ENCODE results near the gene C10orf120.

The C10orf120 gene

DNA sequence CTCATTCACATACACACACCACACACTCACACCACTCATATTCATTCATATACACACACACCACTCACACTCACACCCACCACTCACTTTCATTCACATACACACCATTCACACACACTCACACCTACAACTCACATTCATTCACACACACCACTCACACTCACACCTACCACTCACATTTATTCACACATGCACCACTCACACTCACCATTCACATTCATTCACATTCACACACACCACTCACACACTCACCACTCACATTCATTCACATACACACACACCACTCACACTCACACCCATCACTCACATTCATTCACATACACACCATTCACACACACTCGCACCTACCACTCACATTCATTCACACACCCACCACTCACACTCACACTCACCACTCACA is 25.4 kb upstream of the C10orf120 start:
- DNase-seq (ENCODE audit: low read depth), result no peak
- H3K4me3 ChIP-seq (ENCODE audit: control insufficient read depth, low read depth, low read length), result no peak overlapping the region
- TF ChIP-seq, protein P1, sequence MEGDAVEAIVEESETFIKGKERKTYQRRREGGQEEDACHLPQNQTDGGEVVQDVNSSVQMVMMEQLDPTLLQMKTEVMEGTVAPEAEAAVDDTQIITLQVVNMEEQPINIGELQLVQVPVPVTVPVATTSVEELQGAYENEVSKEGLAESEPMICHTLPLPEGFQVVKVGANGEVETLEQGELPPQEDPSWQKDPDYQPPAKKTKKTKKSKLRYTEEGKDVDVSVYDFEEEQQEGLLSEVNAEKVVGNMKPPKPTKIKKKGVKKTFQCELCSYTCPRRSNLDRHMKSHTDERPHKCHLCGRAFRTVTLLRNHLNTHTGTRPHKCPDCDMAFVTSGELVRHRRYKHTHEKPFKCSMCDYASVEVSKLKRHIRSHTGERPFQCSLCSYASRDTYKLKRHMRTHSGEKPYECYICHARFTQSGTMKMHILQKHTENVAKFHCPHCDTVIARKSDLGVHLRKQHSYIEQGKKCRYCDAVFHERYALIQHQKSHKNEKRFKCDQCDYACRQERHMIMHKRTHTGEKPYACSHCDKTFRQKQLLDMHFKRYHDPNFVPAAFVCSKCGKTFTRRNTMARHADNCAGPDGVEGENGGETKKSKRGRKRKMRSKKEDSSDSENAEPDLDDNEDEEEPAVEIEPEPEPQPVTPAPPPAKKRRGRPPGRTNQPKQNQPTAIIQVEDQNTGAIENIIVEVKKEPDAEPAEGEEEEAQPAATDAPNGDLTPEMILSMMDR (IDR thresholded peaks at IDR 0.05; ENCODE audit: control insufficient read depth, insufficient read depth, low read depth, low read length, missing control alignments), result no peak

DNA sequence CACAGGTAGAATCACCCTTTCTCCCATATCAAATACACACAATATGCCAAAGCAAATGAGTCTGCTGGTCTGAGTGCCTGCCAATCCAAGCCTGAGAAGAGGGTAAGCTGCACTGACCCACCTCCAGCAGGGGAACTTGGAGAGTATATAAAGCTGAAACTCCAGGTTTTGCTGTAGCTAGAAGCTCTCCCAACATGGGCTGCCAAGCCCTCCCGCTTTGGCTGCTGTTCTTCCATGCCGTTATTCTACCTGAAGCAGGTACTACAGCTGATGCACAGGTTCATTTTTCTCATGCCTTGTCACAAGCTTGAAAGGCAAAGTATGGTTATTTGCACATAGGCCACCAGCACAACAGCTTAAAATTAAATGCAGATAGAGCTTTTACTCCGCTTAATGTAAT is 21.5 kb upstream of the C10orf120 start:
- H3K4me3 ChIP-seq (ENCODE audit: control insufficient read depth, low read depth, low read length), result no peak overlapping the region
- TF ChIP-seq, protein P1 (IDR thresholded peaks at IDR 0.05; ENCODE audit: control insufficient read depth, insufficient read depth, low read depth, low read length, missing control alignments), result no peak
- DNase-seq (ENCODE audit: low read depth), result no peak

DNA sequence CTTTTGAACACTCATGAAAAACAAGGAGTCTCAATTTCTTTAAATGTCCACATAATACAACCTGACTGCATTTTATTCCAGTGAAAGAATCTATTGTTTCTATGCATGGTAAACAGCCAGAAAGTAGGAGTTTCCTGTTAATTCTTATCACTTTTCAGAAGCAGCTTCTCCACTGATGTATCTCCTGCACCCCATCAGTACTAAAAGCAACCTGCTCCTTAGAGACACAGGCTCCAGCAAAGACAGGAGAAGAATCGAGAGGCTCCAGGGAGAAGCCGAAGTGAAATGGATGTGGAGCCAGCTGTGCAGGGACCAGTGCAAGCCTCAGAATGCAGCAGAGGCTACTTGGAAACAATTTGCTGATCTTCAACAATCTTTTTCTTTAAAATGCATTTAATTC is 16.4 kb upstream of the C10orf120 start:
- TF ChIP-seq, protein P1 (IDR thresholded peaks at IDR 0.05; ENCODE audit: control insufficient read depth, insufficient read depth, low read depth, low read length, missing control alignments), result no peak
- DNase-seq (ENCODE audit: low read depth), result no peak
- H3K4me3 ChIP-seq (ENCODE audit: control insufficient read depth, low read depth, low read length), result no peak overlapping the region

DNA sequence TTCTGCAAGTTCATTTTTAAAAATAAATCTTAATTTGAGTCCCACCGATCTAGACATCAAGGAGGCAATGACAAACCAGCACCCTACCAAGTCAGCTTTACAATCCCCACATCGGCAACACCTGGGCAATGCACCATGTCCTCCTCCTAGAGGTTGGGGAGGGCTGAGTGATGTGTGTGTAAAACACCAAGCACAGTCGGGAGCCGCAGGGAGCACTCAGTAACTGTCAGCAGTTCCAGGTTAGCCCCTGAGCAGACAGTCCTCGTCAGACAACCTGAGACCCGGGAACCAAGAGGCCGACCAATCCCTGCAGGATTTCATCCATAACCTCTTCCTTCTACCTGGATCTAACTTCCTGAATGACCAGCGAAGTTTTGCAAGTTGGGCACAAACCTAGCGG is 15.9 kb upstream of the C10orf120 start:
- TF ChIP-seq, protein P1 (IDR thresholded peaks at IDR 0.05; ENCODE audit: control insufficient read depth, insufficient read depth, low read depth, low read length, missing control alignments), result no peak
- DNase-seq (ENCODE audit: low read depth), result no peak
- no peak overlapping the region for H3K4me3 ChIP-seq (ENCODE audit: control insufficient read depth, low read depth, low read length)

DNA sequence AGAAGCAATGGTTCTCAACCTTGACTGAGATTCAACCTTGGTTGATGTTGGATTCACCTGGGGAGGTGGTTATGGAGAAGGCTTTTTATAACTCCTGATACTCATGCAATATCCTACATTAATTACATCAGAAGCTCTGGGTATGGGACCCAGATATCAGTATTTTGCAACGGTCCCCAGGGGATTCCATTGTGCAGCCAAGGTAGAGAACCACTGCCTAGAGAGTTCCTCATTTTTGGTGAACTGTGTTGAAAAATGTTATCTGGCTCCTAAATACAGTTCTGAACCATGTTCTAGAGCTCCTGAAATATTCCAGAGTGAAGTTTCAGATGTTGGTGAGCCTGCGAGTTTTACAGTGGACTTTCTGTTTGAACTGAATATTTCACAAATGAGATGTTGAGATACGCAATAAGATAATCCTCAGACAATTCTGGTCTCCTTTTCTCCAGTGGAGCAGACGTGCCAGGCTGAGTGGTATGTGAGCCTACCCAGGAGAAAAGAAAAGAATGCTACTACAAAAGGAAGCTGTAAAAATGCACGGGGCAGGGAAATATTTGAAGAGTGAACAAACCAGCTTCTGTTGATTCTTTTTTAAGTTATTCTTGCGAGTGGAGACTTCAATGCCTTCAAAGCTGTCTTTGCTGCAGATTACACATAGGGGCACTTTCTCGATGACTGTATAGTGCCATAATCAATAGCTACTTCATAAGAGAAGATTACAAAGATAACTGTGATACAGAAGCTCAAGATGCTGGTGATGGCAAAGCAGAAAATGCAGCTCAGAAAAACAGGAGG is 13.6 kb upstream of the C10orf120 start:
- no peak overlapping the region for H3K4me3 ChIP-seq (ENCODE audit: control insufficient read depth, low read depth, low read length)
- no peak for DNase-seq (ENCODE audit: low read depth)
- TF ChIP-seq, protein P1 (IDR thresholded peaks at IDR 0.05; ENCODE audit: control insufficient read depth, insufficient read depth, low read depth, low read length, missing control alignments), result no peak

DNA sequence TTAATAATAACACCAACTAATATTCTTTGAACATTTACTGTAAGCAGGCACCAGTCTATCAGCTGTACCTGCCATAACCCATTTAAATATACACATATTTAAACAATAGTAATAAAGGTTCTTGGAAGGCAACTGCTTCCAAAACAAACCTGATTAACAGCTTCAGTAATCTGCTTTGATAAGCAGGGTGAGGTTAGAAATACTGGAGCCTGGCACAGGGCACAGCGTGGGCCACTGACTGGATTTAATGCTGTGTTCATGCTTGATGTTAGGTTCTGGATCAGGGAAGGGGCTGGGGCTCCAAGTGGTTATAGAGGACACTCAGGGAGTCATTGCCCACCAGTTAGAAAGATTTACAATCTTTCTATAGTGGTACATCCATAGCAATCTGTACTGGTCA is 10.9 kb upstream of the C10orf120 start:
- no peak overlapping the region for H3K4me3 ChIP-seq (ENCODE audit: control insufficient read depth, low read depth, low read length)
- DNase-seq (ENCODE audit: low read depth), result no peak
- TF ChIP-seq, protein P1 (IDR thresholded peaks at IDR 0.05; ENCODE audit: control insufficient read depth, insufficient read depth, low read depth, low read length, missing control alignments), result no peak

Measured in AG09309 (cell line).